ENCODE data around the gene IL10RB.
"Not testable (repeated sequence)": the region's sequence is repeated elsewhere in the genome, so short reads cannot be mapped to it uniquely, and the experiment has no call there.

IL10RB gene

GRCh38 chr21:33240404-33240803, 25.8 kb upstream of the IL10RB start:
- in situ Hi-C loops (cut with MboI; ENCODE audit: low sequenced_read_pairs), result no loop called here

- in situ Hi-C loops (cut with MboI; ENCODE audit: low sequenced_read_pairs), result no loop called here
These were observed 24.3 kb upstream of the IL10RB start for GRCh38 chr21:33241846-33242245.

- in situ Hi-C loops (cut with MboI; ENCODE audit: low sequenced_read_pairs), result not testable (repeated sequence)
These were observed 23.3 kb upstream of the IL10RB start for GRCh38 chr21:33242846-33243245.

GRCh38 chr21:33244082-33244778, 21.9 kb upstream of the IL10RB start:
- in situ Hi-C loops (cut with MboI; ENCODE audit: low sequenced_read_pairs), result no loop called here

GRCh38 chr21:33244779-33245105, 21.4 kb upstream of the IL10RB start:
- in situ Hi-C loops (cut with MboI; ENCODE audit: low sequenced_read_pairs), result no loop called here

GRCh38 chr21:33245289-33245918, 20.8 kb upstream of the IL10RB start:
- in situ Hi-C loops (cut with MboI; ENCODE audit: low sequenced_read_pairs), result no loop called here

GRCh38 chr21:33246506-33246905, 19.7 kb upstream of the IL10RB start:
- in situ Hi-C loops (cut with MboI; ENCODE audit: low sequenced_read_pairs), result no loop called here

GRCh38 chr21:33246963-33247362, 19.2 kb upstream of the IL10RB start:
- in situ Hi-C loops (cut with MboI; ENCODE audit: low sequenced_read_pairs), result no loop called here

- in situ Hi-C loops (cut with MboI; ENCODE audit: low sequenced_read_pairs), result no loop called here
These were observed 18.6 kb upstream of the IL10RB start for GRCh38 chr21:33247599-33247998.

- in situ Hi-C loops (cut with MboI; ENCODE audit: low sequenced_read_pairs), result no loop called here
These were observed 16.7 kb upstream of the IL10RB start for GRCh38 chr21:33249331-33250002.

- in situ Hi-C loops (cut with MboI; ENCODE audit: low sequenced_read_pairs), result no loop called here
These were observed 15.0 kb upstream of the IL10RB start for GRCh38 chr21:33251119-33251518.

GRCh38 chr21:33253382-33253781, 12.8 kb upstream of the IL10RB start:
- in situ Hi-C loops (cut with MboI; ENCODE audit: low sequenced_read_pairs), result not testable (repeated sequence)

GRCh38 chr21:33254766-33255165, 11.4 kb upstream of the IL10RB start:
- in situ Hi-C loops (cut with MboI; ENCODE audit: low sequenced_read_pairs), result no loop called here

GRCh38 chr21:33255404-33255803, 10.8 kb upstream of the IL10RB start:
- in situ Hi-C loops (cut with MboI; ENCODE audit: low sequenced_read_pairs), result no loop called here

GRCh38 chr21:33256019-33256418, 10.1 kb upstream of the IL10RB start:
- in situ Hi-C loops (cut with MboI; ENCODE audit: low sequenced_read_pairs), result no loop called here

- in situ Hi-C loops (cut with MboI; ENCODE audit: low sequenced_read_pairs), result no loop called here
These were observed 8.9 kb upstream of the IL10RB start for GRCh38 chr21:33257094-33257803.

GRCh38 chr21:33258475-33258874, 7.7 kb upstream of the IL10RB start:
- in situ Hi-C loops (cut with MboI; ENCODE audit: low sequenced_read_pairs), result no loop called here

- in situ Hi-C loops (cut with MboI; ENCODE audit: low sequenced_read_pairs), result no loop called here
These were observed 6.7 kb upstream of the IL10RB start for GRCh38 chr21:33259428-33259827.

- in situ Hi-C loops (cut with MboI; ENCODE audit: low sequenced_read_pairs), result no loop called here
These were observed 6.2 kb upstream of the IL10RB start for GRCh38 chr21:33259995-33260394.

- in situ Hi-C loops (cut with MboI; ENCODE audit: low sequenced_read_pairs), result no loop called here
These were observed 4.5 kb upstream of the IL10RB start for GRCh38 chr21:33261635-33262034.

- in situ Hi-C loops (cut with MboI; ENCODE audit: low sequenced_read_pairs), result no loop called here
These were observed 3.2 kb upstream of the IL10RB start for GRCh38 chr21:33262921-33263320.

GRCh38 chr21:33264561-33264960, 1.6 kb upstream of the IL10RB start:
- in situ Hi-C loops (cut with MboI; ENCODE audit: low sequenced_read_pairs), result no loop called here

All from hTERT RPE-1 (cell line).